Lower lobe of right lung (tissue), 2 donors: ENCODE data around the gene TANC1. TPM values are rescaled to one million over a fixed set of nuclear protein-coding genes. Genes with fewer than 3 reads are reported as not detected.

Experiments
- ATAC-seq, 2 donors: fragments of 200-7000 bp; cut with Tn5 transposase; one replicate each; pipeline ENCODE4 v1.9.1; 2020 to 2022; ENCODE audit warnings: mild to moderate bottlenecking in 2 of 2, moderate library complexity in 2 of 2
- DNase-seq: peaks from one replicate; pipeline ENCODE4 v3.0.0-alpha.2; 2020
- H3K27ac ChIP-seq: fragments of 200-600 bp; one replicate; pipeline ENCODE4 v1.8.0; 2022
- H3K27me3 ChIP-seq: fragments of 200-600 bp; one replicate; pipeline ENCODE4 v1.8.0; 2022; ENCODE audit warnings: low read depth
- H3K36me3 ChIP-seq: fragments of 200-600 bp; one replicate; pipeline ENCODE4 v1.8.0; 2022; ENCODE audit warnings: mild to moderate bottlenecking
- H3K4me1 ChIP-seq: fragments of 200-600 bp; one replicate; pipeline ENCODE4 v1.8.0; 2022
- H3K4me3 ChIP-seq: fragments of 200-600 bp; one replicate; pipeline ENCODE4 v1.8.0; 2022; ENCODE audit warnings: mild to moderate bottlenecking
- H3K9me3 ChIP-seq: fragments of 200-600 bp; one replicate; pipeline ENCODE4 v1.8.0; 2022
- intact Hi-C: fragments of 100-400 bp; cut with DNase I; formaldehyde crosslinking; loops from one replicate; pipeline ENCODE4 v1.11.0; 2022
- total RNA-seq: library from RNA; stranded (reverse); fragmentation: NEBNext Ultra II Directional; extraction: Animal tissue kit (Norgen Biotek cat#: 25700); gene quantifications from one replicate; pipeline ENCODE4 v1.2.1, GENCODE V29; 2021
- TF ChIP-seq, protein P1 (sequence below): fragments of 200-600 bp; IDR thresholded peaks from one replicate; pipeline ENCODE4 v1.8.0; 2022; ENCODE audit warnings: antibody characterized with exemption, mild to moderate bottlenecking
- donor health status: DM: no; HTN: yes; CAD: no; lungs with severe emphysema.

The TANC1 gene
- total RNA-seq, 1 donor from 2014 or later: 39.5 TPM

DNA sequence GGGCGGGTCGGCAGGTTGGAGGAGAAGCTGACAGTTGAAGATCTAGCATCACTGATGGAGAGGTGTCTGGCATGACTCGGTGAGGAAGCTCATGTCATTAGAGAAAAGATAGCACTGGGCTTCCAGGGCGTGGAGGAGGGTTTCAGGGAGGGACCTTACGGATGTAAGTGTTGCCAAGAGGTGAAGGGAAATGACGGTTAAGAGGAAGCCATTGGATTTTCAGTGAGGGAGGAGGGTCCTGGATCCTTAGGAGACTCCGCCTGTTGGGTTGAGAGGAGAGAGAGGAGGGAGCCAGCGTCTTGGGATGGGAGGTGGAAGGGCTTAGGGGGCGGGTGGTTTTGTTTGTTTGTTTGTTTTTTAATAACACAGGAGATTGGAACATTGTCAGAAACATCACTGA, 214.9 kb downstream of the TANC1 start:
- H3K27me3 ChIP-seq: no peaks in the 10 kb centered on the region
- ATAC-seq: no peak
- H3K4me3 ChIP-seq: no peak overlapping the region
- no peaks in the 10 kb centered on the region for H3K9me3 ChIP-seq
- TF ChIP-seq, protein P1, sequence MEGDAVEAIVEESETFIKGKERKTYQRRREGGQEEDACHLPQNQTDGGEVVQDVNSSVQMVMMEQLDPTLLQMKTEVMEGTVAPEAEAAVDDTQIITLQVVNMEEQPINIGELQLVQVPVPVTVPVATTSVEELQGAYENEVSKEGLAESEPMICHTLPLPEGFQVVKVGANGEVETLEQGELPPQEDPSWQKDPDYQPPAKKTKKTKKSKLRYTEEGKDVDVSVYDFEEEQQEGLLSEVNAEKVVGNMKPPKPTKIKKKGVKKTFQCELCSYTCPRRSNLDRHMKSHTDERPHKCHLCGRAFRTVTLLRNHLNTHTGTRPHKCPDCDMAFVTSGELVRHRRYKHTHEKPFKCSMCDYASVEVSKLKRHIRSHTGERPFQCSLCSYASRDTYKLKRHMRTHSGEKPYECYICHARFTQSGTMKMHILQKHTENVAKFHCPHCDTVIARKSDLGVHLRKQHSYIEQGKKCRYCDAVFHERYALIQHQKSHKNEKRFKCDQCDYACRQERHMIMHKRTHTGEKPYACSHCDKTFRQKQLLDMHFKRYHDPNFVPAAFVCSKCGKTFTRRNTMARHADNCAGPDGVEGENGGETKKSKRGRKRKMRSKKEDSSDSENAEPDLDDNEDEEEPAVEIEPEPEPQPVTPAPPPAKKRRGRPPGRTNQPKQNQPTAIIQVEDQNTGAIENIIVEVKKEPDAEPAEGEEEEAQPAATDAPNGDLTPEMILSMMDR: no peak
- no peak for DNase-seq
- intact Hi-C loops: no loop called here
- H3K4me1 ChIP-seq: peaks cover 12% of the 10 kb centered on the region
- peaks cover 81% of the 10 kb centered on the region for H3K36me3 ChIP-seq
- no peak overlapping the region for H3K27ac ChIP-seq

DNA sequence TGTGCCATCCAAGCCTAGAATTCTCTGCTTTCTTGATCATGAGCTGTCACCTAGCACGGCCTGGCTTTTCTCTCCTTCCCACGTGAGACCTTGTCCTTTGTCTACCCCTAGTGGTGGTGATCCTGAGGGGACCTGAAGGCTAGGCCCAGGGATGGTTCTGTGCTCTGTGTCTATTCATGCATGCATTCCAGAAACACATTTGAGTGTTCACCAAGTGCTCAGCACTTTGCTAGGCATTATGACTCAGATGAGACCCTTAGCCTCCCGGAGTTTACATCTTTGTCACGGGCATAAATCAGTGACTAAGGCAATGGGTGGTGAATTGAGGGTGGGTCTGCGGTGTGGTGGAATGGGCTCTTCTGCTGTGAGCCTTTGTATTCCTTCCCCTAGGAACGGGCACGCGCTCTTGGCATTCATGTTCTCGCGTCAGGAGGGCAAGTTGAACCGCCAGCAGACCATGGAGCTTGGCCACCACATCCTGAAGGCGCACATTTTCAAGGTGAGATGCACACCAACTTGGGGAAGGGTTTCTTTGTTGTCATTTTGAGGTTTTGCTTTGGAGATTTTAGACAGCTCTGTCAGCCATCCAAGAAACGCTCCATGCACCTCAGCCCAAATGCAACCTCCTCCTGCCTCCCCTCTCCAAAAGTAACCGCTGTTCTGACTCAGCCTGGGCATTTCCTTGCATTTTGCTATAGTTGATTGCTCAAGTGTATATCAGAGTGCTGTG, 217.1 kb downstream of the TANC1 start:
- intact Hi-C loops: no loop called here
- DNase-seq (no peak), ATAC-seq (peak; percentile 46 to 75)
- peaks cover 78% of the 10 kb centered on the region for H3K36me3 ChIP-seq
- no peaks in the 10 kb centered on the region for H3K9me3 ChIP-seq
- peak overlapping the region; percentile 9 for H3K27ac ChIP-seq
- no peak overlapping the region for H3K4me3 ChIP-seq
- peaks cover 12% of the 10 kb centered on the region for H3K4me1 ChIP-seq
- H3K27me3 ChIP-seq: no peaks in the 10 kb centered on the region
- TF ChIP-seq, protein P1: peak; percentile 26

DNA sequence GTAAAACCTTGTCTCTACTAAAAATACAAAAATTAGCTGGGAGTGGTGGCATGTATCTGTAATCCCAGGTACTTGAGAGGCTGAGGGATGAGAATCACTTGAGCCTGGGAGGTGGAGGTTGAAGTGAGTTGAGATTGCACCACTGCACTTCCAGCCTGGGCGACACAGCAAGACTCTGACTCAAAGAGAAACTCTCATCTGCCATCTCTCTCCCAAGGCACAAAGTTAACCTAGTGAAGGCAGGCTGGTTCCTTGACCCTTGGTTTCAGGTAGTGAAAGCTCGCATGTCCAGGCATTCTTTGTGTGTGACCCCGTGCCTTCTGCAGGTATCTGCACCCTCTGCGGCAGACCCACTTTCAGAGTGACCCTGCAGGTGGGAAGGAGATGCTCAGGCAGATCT, 218.0 kb downstream of the TANC1 start:
- ATAC-seq: no peak
- Histone ChIP-seq H3K36me3 (peaks cover 69% of the 10 kb centered on the region), H3K4me1 (peaks cover 12% of the 10 kb centered on the region), H3K27ac (no peak overlapping the region), H3K4me3 (no peak overlapping the region), H3K27me3 (no peaks in the 10 kb centered on the region), H3K9me3 (no peaks in the 10 kb centered on the region)
- TF ChIP-seq, protein P1: no peak
- DNase-seq: no peak
- intact Hi-C loops: no loop called here

DNA sequence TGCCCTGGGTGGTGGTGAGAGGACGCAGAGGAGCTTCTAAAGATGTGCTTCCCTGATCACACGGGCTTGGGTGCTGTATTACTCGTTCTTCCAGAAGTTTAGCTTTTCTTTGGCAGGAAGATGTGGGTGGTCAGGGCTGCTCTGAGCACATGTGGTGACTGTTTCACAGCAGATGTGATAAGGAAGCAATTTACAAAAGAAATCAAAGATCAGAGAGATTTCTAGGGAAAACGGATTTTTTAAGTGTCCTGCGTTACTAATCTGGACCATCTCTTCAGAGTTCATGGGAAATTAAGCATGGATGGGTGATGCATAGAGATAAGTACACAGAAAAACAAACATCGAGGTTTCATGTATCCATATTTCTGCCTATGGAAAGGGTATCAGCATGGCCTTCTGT, 218.7 kb downstream of the TANC1 start:
- no peak for ATAC-seq
- Histone ChIP-seq H3K9me3 (no peaks in the 10 kb centered on the region), H3K4me1 (peaks cover 12% of the 10 kb centered on the region), H3K27ac (no peak overlapping the region), H3K4me3 (no peak overlapping the region), H3K36me3 (peaks cover 64% of the 10 kb centered on the region), H3K27me3 (no peaks in the 10 kb centered on the region)
- TF ChIP-seq, protein P1: no peak
- intact Hi-C loops: no loop called here
- DNase-seq: no peak

DNA sequence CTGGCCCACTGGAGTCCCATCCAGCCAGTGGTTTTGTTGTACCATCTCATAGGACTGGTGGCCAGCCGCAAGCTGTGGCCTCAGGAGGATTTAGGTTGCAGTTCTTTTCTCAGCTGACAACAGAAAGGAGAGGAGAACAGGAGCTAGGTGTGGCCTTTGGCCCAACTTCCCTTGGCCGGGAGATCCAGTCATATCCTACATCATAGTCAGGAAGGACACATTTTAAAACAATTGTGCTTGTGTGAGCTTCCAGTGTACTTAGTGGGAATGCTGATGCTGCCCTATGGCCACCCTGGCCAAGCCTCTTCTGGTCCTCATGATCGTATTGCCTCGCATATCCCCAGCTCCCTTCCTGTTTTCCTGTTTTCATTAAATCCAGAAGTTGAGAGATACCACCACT, 220.0 kb downstream of the TANC1 start:
- H3K36me3 ChIP-seq: peaks cover 58% of the 10 kb centered on the region
- H3K4me1 ChIP-seq: peaks cover 12% of the 10 kb centered on the region
- DNase-seq (no peak), ATAC-seq (no peak)
- no peak overlapping the region for H3K4me3 ChIP-seq
- TF ChIP-seq, protein P1: no peak
- H3K27ac ChIP-seq: no peak overlapping the region
- H3K9me3 ChIP-seq: no peaks in the 10 kb centered on the region
- H3K27me3 ChIP-seq: no peaks in the 10 kb centered on the region
- intact Hi-C loops: no loop called here
